CD4-positive, alpha-beta T cell (primary cell): ENCODE measurements around the gene TAS1R1. TPM values are rescaled to one million over a fixed set of nuclear protein-coding genes. Genes with fewer than 3 reads are reported as not detected.
A peak's percentile ranks its signal among the peaks of the same experiment; 100 is the strongest.
"Not testable (repeated sequence)": the region's sequence is repeated elsewhere in the genome, so short reads cannot be mapped to it uniquely, and the experiment has no call there.

Source experiments
- ATAC-seq: fragments of 200-7000 bp; cut with Tn5 transposase; one replicate; pipeline ENCODE4 v1.10.0; 2022; ENCODE audit warnings: mild to moderate bottlenecking; ENCODE audit not compliant: poor library complexity
- CTCF ChIA-PET: fragments of 350-600 bp; sonication (Branson Sonifier 250); formaldehyde crosslinking; loops from one replicate; lab custom pipeline; 2021; ENCODE audit warnings: antibody characterized with exemption, inconsistent platforms; lab: Charles Lee
- POLR2A ChIA-PET: fragments of 350-600 bp; sonication (Branson Sonifier 250); formaldehyde crosslinking; loops from one replicate; lab custom pipeline; 2021; ENCODE audit warnings: antibody characterized with exemption, inconsistent platforms; lab: Charles Lee
- DNase-seq, 14 experiments: peaks; one replicate each; pipeline ENCODE4 v3.0.0-alpha.2; 2013 to 2020; ENCODE audit warnings: mixed read lengths in 2 of 14
- H3K27ac ChIP-seq, 2 donors: one replicate each; pipeline versions ENCODE4 v1.5.1 to v1.7.0; 2013; ENCODE audit warnings: low read length in 2 of 2, low read depth in 1 of 2, mild to moderate bottlenecking in 1 of 2
- H3K27me3 ChIP-seq, 2 experiments: 1 replicate in 1 of 2; 2 replicates in 1 of 2; pipeline versions ENCODE4 v1.6.1 to v1.7.0; 2013; ENCODE audit warnings: low read length in 2 of 2, control low read depth in 1 of 2, mild to moderate bottlenecking in 1 of 2, moderate library complexity in 1 of 2; ENCODE audit not compliant: insufficient read depth in 2 of 2, control insufficient read depth in 1 of 2
- H3K36me3 ChIP-seq: one replicate; pipeline ENCODE4 v1.6.1; 2013; ENCODE audit warnings: low read length, control low read depth; ENCODE audit not compliant: insufficient read depth
- H3K4me1 ChIP-seq: one replicate; pipeline ENCODE4 v1.6.1; 2013; ENCODE audit warnings: low read length, control low read depth; ENCODE audit not compliant: insufficient read depth
- H3K4me3 ChIP-seq: one replicate; pipeline ENCODE4 v1.5.1; 2013; ENCODE audit warnings: mild to moderate bottlenecking, low read length, moderate library complexity
- H3K9me3 ChIP-seq, 2 experiments: 1 replicate in 1 of 2; 2 replicates in 1 of 2; pipeline versions ENCODE4 v1.6.1 to v1.7.0; 2013; ENCODE audit warnings: low read length in 2 of 2, mild to moderate bottlenecking in 2 of 2, control low read depth in 1 of 2, moderate library complexity in 1 of 2; ENCODE audit not compliant: control insufficient read depth in 1 of 2, insufficient read depth in 1 of 2
- H3K27ac Mint-ChIP-seq: one replicate; pipeline ENCODE4 v1.8.0; 2020; ENCODE audit warnings: mixed read lengths
- H3K27me3 Mint-ChIP-seq: one replicate; pipeline ENCODE4 v1.8.0; 2021; ENCODE audit warnings: mixed read lengths
- H3K36me3 Mint-ChIP-seq: one replicate; pipeline ENCODE4 v1.8.0; 2021; ENCODE audit warnings: low read depth, mixed read lengths
- H3K4me1 Mint-ChIP-seq: one replicate; pipeline ENCODE4 v1.8.0; 2021; ENCODE audit warnings: low read depth, mixed read lengths
- H3K4me3 Mint-ChIP-seq: one replicate; pipeline ENCODE4 v1.8.0; 2020; ENCODE audit warnings: mild to moderate bottlenecking, mixed read lengths
- H3K9me3 Mint-ChIP-seq: one replicate; pipeline ENCODE4 v1.8.0; 2020; ENCODE audit warnings: mixed read lengths
- intact Hi-C, 2 experiments: fragments of 100-400 bp; cut with DNase I in 1 of 2; cut with micrococcal nuclease in 1 of 2; formaldehyde crosslinking; loops; one replicate each; pipeline versions ENCODE4 v1.15.1 to v1.9.0; 2023 to 2025; cut with DNase I, micrococcal nuclease
- total RNA-seq, 174 experiments: library from RNA in 2 of 174; stranded (reverse) in 2 of 174; gene quantifications; one replicate each; pipeline ENCODE4 v1.2.3 and lab custom pipeline; 2021 to 2026
- TF ChIP-seq, protein P1 (sequence below): fragments of 200-600 bp; IDR thresholded peaks from one replicate; pipeline ENCODE4 v1.8.0; 2022; ENCODE audit warnings: antibody characterized with exemption, mild to moderate bottlenecking

The TAS1R1 gene
- total RNA-seq, 2 experiments from 2014 or later: not detected

DNA sequence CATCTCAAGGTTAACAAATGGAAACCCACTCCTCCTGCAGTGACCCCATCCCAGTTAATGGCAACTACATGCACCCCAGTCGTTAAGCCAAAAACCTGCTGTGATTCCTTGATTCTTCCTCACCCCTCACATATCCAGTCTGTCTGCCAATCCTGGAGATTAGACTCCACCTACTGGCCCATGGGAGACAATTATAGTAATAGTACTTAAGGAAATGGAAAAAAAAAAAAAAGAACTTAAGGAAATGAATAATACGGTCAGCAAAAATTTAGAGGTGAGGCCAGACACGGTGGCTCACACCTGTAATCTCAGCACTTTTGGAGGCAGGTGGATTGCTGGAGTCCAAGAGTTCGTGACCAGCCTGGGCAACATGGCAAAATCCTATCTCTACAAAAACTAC is 7.8 kb upstream of the TAS1R1 start:
- Histone ChIP-seq H3K4me1 (peaks cover 45% of the 10 kb centered on the region), H3K4me3 (no peak overlapping the region), H3K27me3 (no peaks in the 10 kb centered on the region), H3K9me3 (no peaks in the 10 kb centered on the region), H3K36me3 (peaks cover 71% of the 10 kb centered on the region), H3K27ac (peak overlapping the region; percentile 32 to 79)
- peaks cover 31% of the 10 kb centered on the region for H3K4me1 Mint-ChIP-seq
- H3K9me3 Mint-ChIP-seq: no peaks in the 10 kb centered on the region
- ATAC-seq: no peak
- POLR2A ChIA-PET: no interaction called here
- no peaks in the 10 kb centered on the region for H3K27me3 Mint-ChIP-seq
- DNase-seq: no peak
- TF ChIP-seq, protein P1, sequence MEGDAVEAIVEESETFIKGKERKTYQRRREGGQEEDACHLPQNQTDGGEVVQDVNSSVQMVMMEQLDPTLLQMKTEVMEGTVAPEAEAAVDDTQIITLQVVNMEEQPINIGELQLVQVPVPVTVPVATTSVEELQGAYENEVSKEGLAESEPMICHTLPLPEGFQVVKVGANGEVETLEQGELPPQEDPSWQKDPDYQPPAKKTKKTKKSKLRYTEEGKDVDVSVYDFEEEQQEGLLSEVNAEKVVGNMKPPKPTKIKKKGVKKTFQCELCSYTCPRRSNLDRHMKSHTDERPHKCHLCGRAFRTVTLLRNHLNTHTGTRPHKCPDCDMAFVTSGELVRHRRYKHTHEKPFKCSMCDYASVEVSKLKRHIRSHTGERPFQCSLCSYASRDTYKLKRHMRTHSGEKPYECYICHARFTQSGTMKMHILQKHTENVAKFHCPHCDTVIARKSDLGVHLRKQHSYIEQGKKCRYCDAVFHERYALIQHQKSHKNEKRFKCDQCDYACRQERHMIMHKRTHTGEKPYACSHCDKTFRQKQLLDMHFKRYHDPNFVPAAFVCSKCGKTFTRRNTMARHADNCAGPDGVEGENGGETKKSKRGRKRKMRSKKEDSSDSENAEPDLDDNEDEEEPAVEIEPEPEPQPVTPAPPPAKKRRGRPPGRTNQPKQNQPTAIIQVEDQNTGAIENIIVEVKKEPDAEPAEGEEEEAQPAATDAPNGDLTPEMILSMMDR: no peak
- H3K27ac Mint-ChIP-seq: peak overlapping the region; percentile 83
- CTCF ChIA-PET: no interaction called here
- no peak overlapping the region for H3K4me3 Mint-ChIP-seq
- H3K36me3 Mint-ChIP-seq: peaks cover 64% of the 10 kb centered on the region
- intact Hi-C loops: no loop called here

- peak within 1 kb of the TSS; percentile 94 for H3K4me3 ChIP-seq
- DNase-seq (peak; percentile 91 to 97 (median 94)), ATAC-seq (peak; percentile 98)
- Mint-ChIP-seq H3K4me1 (peaks cover 6% of the 10 kb centered on the region), H3K36me3 (peaks cover 16% of the 10 kb centered on the region), H3K4me3 (peak within 1 kb of the TSS; percentile 85), H3K9me3 (no peaks in the 10 kb centered on the region), H3K27me3 (no peaks in the 10 kb centered on the region), H3K27ac (peak within 1 kb of the TSS; percentile 70)
- peak within 1 kb of the TSS; percentile 22 to 64 for H3K27ac ChIP-seq
- H3K27me3 ChIP-seq: no peaks in the 10 kb centered on the region
- ChIA-PET POLR2A (interaction anchor here (0.8 to 2.2 kb wide), 14 partner anchors 9 to 206 kb away, joined by 3 to 38 read pairs (median 6); partner anchors contain the start of genes KLHL21 and ZBTB48), CTCF (interaction anchor here (0.8 to 2.5 kb wide), 24 partner anchors 9 to 147 kb away, joined by 3 to 22 read pairs (median 4); partner anchors contain the start of genes DNAJC11, KLHL21, PHF13 and THAP3)
- peaks cover 22% of the 10 kb centered on the region for H3K36me3 ChIP-seq
- peaks cover 30% of the 10 kb centered on the region for H3K4me1 ChIP-seq
- intact Hi-C loops: loop anchor here (1.0 to 10.0 kb wide), 9 partner anchors 25 to 231 kb away; partner anchors contain the start of genes CAMTA1 (in 1 of the 2), DNAJC11 (in 1 of the 2), KLHL21 (in 1 of the 2) and ZBTB48 (in 1 of the 2)
- no peaks in the 10 kb centered on the region for H3K9me3 ChIP-seq
- TF ChIP-seq, protein P1: peak; percentile 93
Observed at GRCh38 chr1:6554031-6554906, 838 bp upstream of the TAS1R1 start, which contains the start of gene NOL9. Gene NOL9 (minus strand): TSS chr1:6554513. CDS start chr1:6554502, 11 bp downstream.

DNA sequence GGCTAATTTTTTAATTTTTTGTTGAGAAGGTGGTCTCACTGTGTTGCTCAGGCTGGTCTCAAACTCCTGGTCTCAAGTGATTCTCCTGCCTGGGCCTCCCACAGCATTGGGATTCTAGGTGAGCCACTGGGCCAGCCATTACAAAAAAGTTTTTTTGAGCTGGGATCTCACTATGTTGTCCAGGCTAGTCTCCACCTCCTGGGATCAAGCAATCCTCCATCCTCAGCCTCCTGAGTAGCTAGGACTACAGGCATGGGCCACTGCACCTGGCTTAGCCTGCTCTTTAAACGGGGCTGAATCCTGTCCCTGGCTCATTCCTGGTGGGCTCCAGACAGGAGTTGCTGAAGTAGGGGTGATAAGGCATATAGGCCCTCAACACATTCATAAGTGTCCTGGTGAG is 2.5 kb downstream of the TAS1R1 start:
- no peak overlapping the region for H3K27ac Mint-ChIP-seq
- H3K27me3 Mint-ChIP-seq: no peaks in the 10 kb centered on the region
- Histone ChIP-seq H3K4me1 (peaks cover 23% of the 10 kb centered on the region), H3K36me3 (peaks cover 2% of the 10 kb centered on the region), H3K27ac (no peak overlapping the region), H3K27me3 (no peaks in the 10 kb centered on the region), H3K4me3 (no peak overlapping the region), H3K9me3 (no peaks in the 10 kb centered on the region)
- ChIA-PET POLR2A (no interaction called here), CTCF (interaction anchor here (1.6 kb wide), 1 partner anchor 89 kb away, joined by 4 read pairs; no protein-coding TSS in a partner anchor)
- DNase-seq (no peak), ATAC-seq (no peak)
- H3K9me3 Mint-ChIP-seq: no peaks in the 10 kb centered on the region
- H3K4me1 Mint-ChIP-seq: peaks cover 6% of the 10 kb centered on the region
- TF ChIP-seq, protein P1: no peak
- intact Hi-C loops: loop anchor here (10.0 kb wide), 2 partner anchors 47 to 227 kb away; partner anchors contain the start of genes CAMTA1 (in 1 of the 2) and KLHL21 (in 1 of the 2)
- H3K4me3 Mint-ChIP-seq: no peak overlapping the region
- H3K36me3 Mint-ChIP-seq: no peaks in the 10 kb centered on the region

- H3K36me3 ChIP-seq, H3K27ac Mint-ChIP-seq, H3K27me3 ChIP-seq, H3K9me3 Mint-ChIP-seq, H3K4me3 Mint-ChIP-seq, ATAC-seq, H3K4me1 ChIP-seq, POLR2A ChIA-PET, H3K4me3 ChIP-seq, DNase-seq, H3K27ac ChIP-seq, H3K9me3 ChIP-seq, H3K27me3 Mint-ChIP-seq, H3K36me3 Mint-ChIP-seq, H3K4me1 Mint-ChIP-seq: not testable (repeated sequence)
- intact Hi-C loops: loop anchor here (10.0 kb wide), 2 partner anchors 46 to 226 kb away; partner anchors contain the start of genes CAMTA1 (in 1 of the 2) and KLHL21 (in 1 of the 2)
- CTCF ChIA-PET: interaction anchor here (1.6 kb wide), 1 partner anchor 87 kb away, joined by 4 read pairs; no protein-coding TSS in a partner anchor
Observed at GRCh38 chr1:6559161-6559560, 4.1 kb downstream of the TAS1R1 start.
